HG03108 (cell line): ENCODE data around the gene PAX5.
A peak's percentile ranks its signal among the peaks of the same experiment; 100 is the strongest.

ENCODE experiments used
- ATAC-seq: cut with Tn5 transposase; IDR thresholded peaks from one replicate; pipeline ENCODE4 v1.9.1; 2021; ENCODE audit warnings: moderate library complexity; ENCODE audit not compliant: unreplicated experiment

The PAX5 gene

GRCh38 chr9:36903541-36904435, 130.3 kb downstream of the PAX5 start:
- peak; percentile 57 for ATAC-seq

- ATAC-seq, result no peak
Observed at GRCh38 chr9:36902861-36903524, 131.1 kb downstream of the PAX5 start.

- ATAC-seq, result no peak
Observed at GRCh38 chr9:36902080-36902716, 131.9 kb downstream of the PAX5 start.

GRCh38 chr9:36901528-36901927, 132.5 kb downstream of the PAX5 start:
- ATAC-seq, result no peak

- no peak for ATAC-seq
Observed at GRCh38 chr9:36900856-36901220, 133.2 kb downstream of the PAX5 start.

- ATAC-seq, result no peak
Observed at GRCh38 chr9:36900136-36900855, 133.8 kb downstream of the PAX5 start.

GRCh38 chr9:36899406-36899805, 134.7 kb downstream of the PAX5 start:
- ATAC-seq, result no peak

- ATAC-seq, result no peak
Observed at GRCh38 chr9:36898431-36899020, 135.5 kb downstream of the PAX5 start.

- no peak for ATAC-seq
Observed at GRCh38 chr9:36897478-36897877, 136.6 kb downstream of the PAX5 start.

GRCh38 chr9:36897019-36897418, 137.0 kb downstream of the PAX5 start:
- ATAC-seq, result no peak

- ATAC-seq, result no peak
Observed at GRCh38 chr9:36896296-36896695, 137.8 kb downstream of the PAX5 start.

GRCh38 chr9:36895744-36896260, 138.3 kb downstream of the PAX5 start:
- no peak for ATAC-seq

GRCh38 chr9:36894695-36895310, 139.3 kb downstream of the PAX5 start:
- no peak for ATAC-seq

- ATAC-seq, result no peak
Observed at GRCh38 chr9:36893911-36894310, 140.2 kb downstream of the PAX5 start.

- no peak for ATAC-seq
Observed at GRCh38 chr9:36893184-36893583, 140.9 kb downstream of the PAX5 start.

- ATAC-seq, result no peak
Observed at GRCh38 chr9:36892279-36892678, 141.8 kb downstream of the PAX5 start.

GRCh38 chr9:36891341-36891811, 142.7 kb downstream of the PAX5 start:
- no peak for ATAC-seq

GRCh38 chr9:36889844-36890243, 144.2 kb downstream of the PAX5 start:
- no peak for ATAC-seq

GRCh38 chr9:36888551-36888950, 145.5 kb downstream of the PAX5 start:
- ATAC-seq, result no peak

- no peak for ATAC-seq
Observed at GRCh38 chr9:36884721-36885120, 149.3 kb downstream of the PAX5 start.
